NCI-H82 (cell line): ENCODE measurements around the gene SCUBE1.

Experiments
- DNase-seq: peaks from one replicate; lab custom pipeline; 2025; lab: John Stamatoyannopoulos, UW

The SCUBE1 gene

DNA sequence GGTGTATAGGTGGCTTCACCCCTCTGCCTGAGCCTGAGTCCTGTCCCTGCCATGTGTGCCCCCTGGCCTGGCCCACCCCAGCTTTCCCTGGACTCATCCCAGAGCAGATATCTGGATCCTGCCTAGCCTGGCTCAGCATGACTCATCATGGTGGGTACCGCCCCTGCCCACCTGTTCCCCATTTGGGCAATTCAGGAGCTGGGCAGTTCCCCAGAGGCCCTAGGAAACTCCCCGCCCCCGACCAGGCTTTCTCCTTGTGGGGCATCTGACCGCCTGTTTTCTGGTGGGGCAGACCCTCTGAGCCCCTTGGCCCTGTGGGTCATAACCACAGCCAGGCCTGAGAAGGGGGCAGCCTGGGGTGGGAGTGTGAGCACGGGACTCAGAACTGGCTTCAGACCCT is 187.4 kb downstream of the SCUBE1 start:
- DNase-seq: no peak

DNA sequence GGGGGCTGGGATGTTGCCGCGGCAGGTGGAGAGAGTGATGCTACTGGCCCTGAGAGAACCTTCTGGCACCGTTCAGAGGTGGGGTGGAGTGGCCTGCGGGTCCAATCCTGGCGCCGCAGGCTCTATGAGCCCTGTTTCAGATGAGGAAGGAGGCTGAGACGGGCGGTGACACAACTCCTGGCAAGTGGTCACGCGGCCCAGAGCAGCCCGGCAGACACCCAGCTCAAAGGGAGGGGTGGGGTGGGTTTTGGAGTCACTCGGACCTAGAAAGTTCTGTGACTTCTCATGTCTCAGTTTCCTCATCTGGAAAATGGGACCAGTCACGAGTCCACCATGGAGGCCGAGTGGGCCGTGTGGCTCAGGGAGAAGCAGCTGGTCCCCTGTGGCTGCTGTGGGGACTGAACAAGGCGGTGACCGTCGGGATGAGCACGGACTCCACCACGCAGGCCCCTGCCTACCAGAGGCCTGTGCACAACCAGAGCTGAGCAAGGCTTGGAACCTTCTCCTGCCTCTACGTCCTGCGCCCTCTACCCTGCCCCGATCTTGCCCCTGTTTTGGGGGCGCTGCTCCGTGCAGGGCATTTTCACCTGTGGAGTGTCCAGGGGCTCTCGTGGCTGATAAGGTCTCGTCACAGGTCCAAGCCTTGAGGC is 188.2 kb downstream of the SCUBE1 start:
- DNase-seq: no peak

DNA sequence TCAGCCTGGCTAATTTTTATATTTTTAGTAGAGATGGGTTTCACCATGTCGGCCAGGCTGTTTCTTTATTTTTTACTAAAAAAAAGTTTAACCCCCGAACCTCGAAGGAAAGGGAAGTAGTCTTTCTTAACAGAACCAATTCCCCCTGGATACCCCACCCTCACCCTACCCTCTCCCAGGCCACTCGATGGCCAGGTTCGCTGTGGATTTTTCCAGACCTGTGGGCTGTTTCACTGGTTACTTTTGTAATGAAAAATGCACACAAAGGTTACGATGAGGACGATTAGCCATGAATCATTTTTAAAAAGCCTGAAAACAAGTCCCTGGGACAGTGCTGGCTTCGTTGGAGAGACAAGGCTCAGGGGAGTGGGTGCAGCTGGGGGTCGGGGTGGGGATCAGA is 189.3 kb downstream of the SCUBE1 start:
- no peak for DNase-seq

DNA sequence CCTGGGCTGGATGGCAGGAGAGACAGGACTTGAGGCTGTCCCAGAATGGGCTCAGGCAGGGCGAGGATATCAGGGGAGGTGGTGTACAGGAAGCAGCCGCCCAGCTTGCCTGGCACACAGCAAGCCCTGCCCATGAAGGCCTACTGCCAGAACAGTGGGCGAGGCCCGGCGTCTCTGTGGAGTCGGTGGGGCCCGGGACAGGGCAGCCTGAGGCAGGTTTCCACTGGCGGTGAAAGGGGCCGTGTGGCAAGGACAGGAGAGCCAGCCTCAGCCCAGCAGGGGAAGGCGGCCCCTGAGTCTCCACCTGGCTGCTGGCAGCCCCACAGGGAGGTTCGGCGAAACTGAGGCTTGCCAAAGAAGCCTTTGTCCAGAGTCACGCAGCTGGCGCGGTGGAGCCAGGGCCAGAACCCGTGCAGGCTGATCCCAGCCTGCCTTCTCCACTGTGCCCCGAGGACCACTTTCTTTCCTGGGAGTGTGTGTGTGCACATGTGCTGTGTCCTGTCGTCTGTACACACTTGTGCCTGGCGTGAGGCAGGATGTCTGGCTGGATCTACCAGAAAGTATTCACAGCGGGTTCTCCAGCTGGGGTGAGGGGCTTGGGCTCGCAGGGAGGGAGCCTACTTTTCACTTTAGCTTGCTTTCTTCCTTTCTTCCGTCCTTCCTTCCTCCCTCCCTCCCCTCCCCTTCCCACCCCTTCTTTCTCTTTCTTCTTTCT is 190.7 kb downstream of the SCUBE1 start:
- peak; percentile 27 for DNase-seq

DNA sequence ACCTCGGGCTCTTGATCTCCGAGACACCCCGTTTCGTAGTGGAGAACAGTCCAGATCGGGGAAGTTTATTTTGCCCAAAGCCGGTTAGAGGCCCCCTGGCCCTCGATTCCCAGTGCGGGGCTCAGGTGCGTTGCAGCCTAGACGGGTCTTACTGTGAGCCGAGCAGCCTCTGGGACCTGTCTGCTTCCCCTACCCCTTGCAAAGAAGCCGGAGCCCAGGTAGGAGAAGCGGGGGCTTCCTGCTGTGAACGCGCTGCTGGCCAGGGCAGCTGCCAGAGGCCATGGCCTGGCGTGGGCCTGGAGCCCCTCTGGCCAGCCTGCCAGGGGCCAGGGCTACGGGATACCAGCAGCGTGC is 191.2 kb downstream of the SCUBE1 start:
- no peak for DNase-seq

DNA sequence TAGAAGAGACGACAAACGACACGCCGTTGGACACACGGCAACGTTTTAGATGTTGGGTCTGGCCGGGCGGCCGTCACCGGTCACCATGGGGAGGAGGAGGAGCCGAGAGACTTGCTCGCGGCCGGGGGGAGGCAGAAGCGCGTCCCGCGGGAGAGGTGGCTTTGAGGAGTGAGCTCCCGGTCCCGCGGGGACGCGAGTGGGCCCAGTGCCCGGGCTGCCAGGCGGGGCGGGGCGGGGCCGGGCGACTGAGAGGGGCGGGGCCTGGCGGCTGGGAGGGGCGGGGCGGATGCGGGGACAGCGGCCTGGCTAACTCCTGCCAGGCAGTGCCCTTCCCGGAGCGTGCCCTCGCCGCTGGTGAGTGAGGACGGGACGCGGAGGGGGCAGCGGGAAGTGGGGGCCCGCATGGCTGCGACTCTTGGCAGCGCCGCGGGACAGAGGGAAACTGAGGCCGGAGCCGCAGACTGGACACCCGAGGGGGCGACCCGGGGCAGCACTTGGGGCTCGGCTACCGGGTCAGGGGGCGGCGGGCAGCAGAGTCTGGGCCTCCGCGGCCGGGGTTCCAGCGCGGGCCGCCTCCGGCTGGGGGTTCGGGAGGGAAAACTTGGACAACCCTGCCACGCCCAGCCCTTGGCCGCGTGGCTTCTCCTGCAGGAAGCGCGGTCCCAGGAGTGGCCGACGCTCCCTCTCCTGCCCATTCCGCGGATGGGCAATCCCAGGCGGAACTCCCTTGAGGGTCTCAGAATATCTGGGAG is 191.7 kb downstream of the SCUBE1 start, which contains the start of gene TSPO:
TSPO (plus strand) TSS at position 309 of the 752 bp plus-strand sequence. CDS start 7,680 bp downstream, outside the sequence.
- DNase-seq: peak; percentile 45

DNA sequence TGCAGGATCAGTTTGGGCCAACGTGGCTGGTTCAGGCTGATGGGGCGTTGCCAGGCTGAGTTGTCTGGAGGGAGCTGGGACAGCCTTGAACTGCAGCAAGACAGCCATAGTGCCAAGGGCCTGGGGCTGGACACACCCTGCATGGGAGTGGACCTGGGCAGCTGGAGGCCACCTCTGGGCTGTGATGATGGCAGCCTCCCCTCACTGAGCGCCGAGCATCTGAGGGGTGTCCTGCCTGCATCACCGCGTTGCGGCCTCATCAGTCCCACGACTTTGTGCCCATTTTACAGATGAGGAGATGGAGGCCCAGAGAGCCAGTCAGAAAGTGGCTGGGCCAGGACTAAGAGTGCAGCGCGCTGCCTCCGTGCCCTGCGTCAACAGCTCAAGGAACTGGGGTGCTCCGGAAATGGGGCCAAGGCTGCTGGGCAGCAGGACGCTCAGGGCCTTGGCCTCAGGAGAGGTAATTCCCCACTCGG is 192.4 kb downstream of the SCUBE1 start:
- no peak for DNase-seq

DNA sequence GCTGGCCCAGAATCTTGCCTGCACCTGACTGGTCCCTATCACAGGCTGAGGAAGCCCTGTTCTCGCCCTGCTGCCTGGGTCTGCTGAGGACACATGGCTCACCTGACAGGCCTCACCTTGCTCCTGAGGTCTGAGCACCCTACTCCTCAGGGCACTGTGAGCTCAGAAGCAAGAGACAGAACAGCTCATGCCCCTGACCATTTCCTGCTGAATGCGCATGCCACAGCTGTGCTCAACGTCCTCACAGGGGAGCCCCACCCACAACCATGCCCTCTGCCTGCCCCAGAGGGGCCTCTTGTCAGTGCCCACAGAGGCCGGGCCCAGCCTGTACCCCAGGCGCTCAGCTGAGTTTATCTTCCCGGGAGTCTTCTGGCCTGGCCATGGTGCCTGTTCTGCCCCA is 194.6 kb downstream of the SCUBE1 start:
- DNase-seq: no peak

DNA sequence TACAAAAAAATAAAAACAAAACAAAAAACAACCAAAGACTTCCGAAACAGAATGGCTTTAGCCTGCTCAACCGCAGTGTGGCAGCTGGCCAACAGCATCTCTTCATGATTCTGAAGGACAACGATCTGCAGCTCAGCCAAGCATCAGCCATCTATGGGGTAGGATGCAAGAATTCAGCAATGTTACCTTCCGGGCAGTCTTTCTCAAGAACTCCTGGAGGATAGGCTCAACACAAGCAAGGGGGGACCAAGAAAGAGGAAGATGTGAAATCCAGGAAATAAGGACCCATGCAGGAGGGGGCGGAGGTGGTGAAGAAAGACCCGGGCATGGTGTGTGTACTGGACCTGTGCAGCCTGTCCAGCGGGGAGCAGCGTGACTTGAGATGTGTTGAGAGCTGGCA is 195.4 kb downstream of the SCUBE1 start:
- no peak for DNase-seq
